HEK293 (cell line): ENCODE data around the gene HLA-DPA1.

Experiments used
- CTCF ChIA-PET: fragments of 350-600 bp; formaldehyde crosslinking; extraction: SDS; loops from one replicate; lab custom pipeline; 2021; ENCODE audit warnings: antibody characterized with exemption; lab: Yijun Ruan, JAX
- POLR2A ChIA-PET: fragments of 300-600 bp; formaldehyde crosslinking; extraction: SDS; loops from one replicate; lab custom pipeline; 2020; ENCODE audit warnings: antibody characterized with exemption, inconsistent platforms; lab: Yijun Ruan, JAX
- H3K27ac ChIP-seq: fragments of 200-500 bp; sonication (Bioruptor generic); 2 replicates; pipeline ENCODE4 v1.5.1; 2014; ENCODE audit warnings: low read depth, low read length, control low read depth, inconsistent platforms; ENCODE audit errors: extremely low read depth
- H3K36me3 ChIP-seq, 2 experiments: fragments of 200-500 bp in 1 of 2; sonication (Bioruptor generic) in 1 of 2; 1 replicate in 1 of 2; 2 replicates in 1 of 2; pipeline ENCODE4 v1.5.1; 2014 to 2017; ENCODE audit warnings: inconsistent platforms in 2 of 2, low read length in 2 of 2; ENCODE audit not compliant: control insufficient read depth in 2 of 2, insufficient read depth in 1 of 2
- H3K4me1 ChIP-seq: fragments of 200-500 bp; sonication (Bioruptor generic); 2 replicates; pipeline ENCODE4 v1.5.1; 2014; ENCODE audit warnings: mild to moderate bottlenecking, low read length, inconsistent platforms; ENCODE audit not compliant: control insufficient read depth, insufficient read depth
- H3K4me3 ChIP-seq: 2 replicates; pipeline ENCODE4 v1.5.1; 2011; ENCODE audit warnings: low read depth, mild to moderate bottlenecking, control low read depth, low read length, moderate library complexity
- H3K9me3 ChIP-seq: fragments of 200-500 bp; sonication (Bioruptor generic); 2 replicates; pipeline ENCODE4 v1.5.1; 2014; ENCODE audit warnings: low read depth, low read length, inconsistent platforms; ENCODE audit not compliant: control insufficient read depth, insufficient read depth
- EGR2 ChIP-seq: fragments of 450-650 bp; formaldehyde crosslinking; IDR thresholded peaks from 2 replicates; pipeline ENCODE4 v1.5.1; 2016; ENCODE audit warnings: low read depth, missing biosample characterization, missing genetic modification characterization
- GLI4 ChIP-seq: fragments of 450-650 bp; formaldehyde crosslinking; IDR thresholded peaks from 2 replicates; pipeline ENCODE4 v1.5.1; 2016; ENCODE audit warnings: missing biosample characterization, missing genetic modification characterization
- HOXC10 ChIP-seq: sonication (generic); formaldehyde crosslinking; IDR thresholded peaks from 2 replicates; pipeline ENCODE4 v1.8.1; 2023; ENCODE audit warnings: mild to moderate bottlenecking, missing genetic modification reagents
- KLF10 ChIP-seq: fragments of 450-650 bp; IDR thresholded peaks from 2 replicates; pipeline ENCODE4 v1.5.1; 2018; ENCODE audit warnings: missing biosample characterization, mild to moderate bottlenecking, missing genetic modification characterization
- MYNN ChIP-seq: fragments of 450-650 bp; formaldehyde crosslinking; IDR thresholded peaks from 2 replicates; pipeline ENCODE4 v1.5.1; 2016; ENCODE audit warnings: missing biosample characterization, missing genetic modification characterization, borderline replicate concordance
- MZF1 ChIP-seq: fragments of 450-650 bp; formaldehyde crosslinking; IDR thresholded peaks from 2 replicates; pipeline ENCODE4 v1.5.1; 2017; ENCODE audit warnings: missing biosample characterization, missing genetic modification characterization, borderline replicate concordance
- ZBTB17 ChIP-seq: fragments of 450-650 bp; formaldehyde crosslinking; IDR thresholded peaks from 2 replicates; pipeline ENCODE4 v1.5.1; 2016; ENCODE audit warnings: missing biosample characterization, missing genetic modification characterization
- ZFHX2 ChIP-seq: fragments of 450-650 bp; formaldehyde crosslinking; conservative IDR thresholded peaks from 2 replicates; pipeline ENCODE4 v1.5.1; 2016; ENCODE audit warnings: missing biosample characterization, missing genetic modification characterization
- ZNF140 ChIP-seq: fragments of 450-650 bp; formaldehyde crosslinking; IDR thresholded peaks from 2 replicates; pipeline ENCODE4 v1.5.1; 2016; ENCODE audit warnings: missing biosample characterization, missing genetic modification characterization
- ZNF146 ChIP-seq: fragments of 450-650 bp; formaldehyde crosslinking; IDR thresholded peaks from 2 replicates; pipeline ENCODE4 v1.5.1; 2016; ENCODE audit warnings: missing biosample characterization, missing genetic modification characterization
- ZNF211 ChIP-seq: fragments of 450-650 bp; formaldehyde crosslinking; IDR thresholded peaks from 2 replicates; pipeline ENCODE4 v1.5.1; 2016; ENCODE audit warnings: low read depth, missing biosample characterization, missing genetic modification characterization
- ZNF214 ChIP-seq: fragments of 450-650 bp; formaldehyde crosslinking; IDR thresholded peaks from 2 replicates; pipeline ENCODE4 v1.5.1; 2017; ENCODE audit warnings: missing biosample characterization, mild to moderate bottlenecking, missing genetic modification characterization, borderline replicate concordance
- ZNF274 ChIP-seq, 2 experiments: fragments of 200-500 bp in 1 of 2; fragments of 450-650 bp in 1 of 2; sonication (Bioruptor generic) in 1 of 2; formaldehyde crosslinking in 1 of 2; IDR thresholded peaks; 2 replicates each; pipeline versions ENCODE4 v1.5.1 to v1.6.1; 2014 to 2016; ENCODE audit warnings: borderline replicate concordance in 1 of 2, inconsistent platforms in 1 of 2, low read length in 1 of 2, missing biosample characterization in 1 of 2, missing genetic modification characterization in 1 of 2
- ZNF473 ChIP-seq: fragments of 450-650 bp; formaldehyde crosslinking; IDR thresholded peaks from 2 replicates; pipeline ENCODE4 v1.5.1; 2017; ENCODE audit warnings: missing biosample characterization, missing genetic modification characterization
- ZNF48 ChIP-seq: fragments of 450-650 bp; formaldehyde crosslinking; IDR thresholded peaks from 2 replicates; pipeline ENCODE4 v1.5.1; 2016; ENCODE audit warnings: missing biosample characterization, missing genetic modification characterization
- ZNF558 ChIP-seq: fragments of 450-650 bp; formaldehyde crosslinking; IDR thresholded peaks from 2 replicates; pipeline ENCODE4 v1.5.1; 2016; ENCODE audit warnings: missing biosample characterization, missing genetic modification characterization
- ZNF660 ChIP-seq: fragments of 450-650 bp; IDR thresholded peaks from 2 replicates; pipeline ENCODE4 v1.5.1; 2018; ENCODE audit warnings: missing biosample characterization, mild to moderate bottlenecking, missing genetic modification characterization
- ZSCAN30 ChIP-seq: fragments of 450-650 bp; IDR thresholded peaks from 2 replicates; pipeline ENCODE4 v1.5.1; 2018; ENCODE audit warnings: missing biosample characterization, mild to moderate bottlenecking, missing genetic modification characterization, moderate library complexity
- TF ChIP-seq, protein P1 (sequence below): fragments of 450-650 bp; formaldehyde crosslinking; conservative IDR thresholded peaks from 2 replicates; pipeline ENCODE4 v1.5.1; 2016; ENCODE audit warnings: low read depth, missing biosample characterization, missing genetic modification characterization
- TF ChIP-seq, protein P2 (sequence below): IDR thresholded peaks from 2 replicates; pipeline ENCODE4 v1.6.1; 2011; ENCODE audit warnings: mild to moderate bottlenecking, low read depth, low read length, borderline replicate concordance
- TF ChIP-seq, protein P3 (sequence below): fragments of 450-650 bp; IDR thresholded peaks from 2 replicates; pipeline ENCODE4 v1.5.1; 2018; ENCODE audit warnings: missing biosample characterization, missing genetic modification characterization

The HLA-DPA1 gene

DNA sequence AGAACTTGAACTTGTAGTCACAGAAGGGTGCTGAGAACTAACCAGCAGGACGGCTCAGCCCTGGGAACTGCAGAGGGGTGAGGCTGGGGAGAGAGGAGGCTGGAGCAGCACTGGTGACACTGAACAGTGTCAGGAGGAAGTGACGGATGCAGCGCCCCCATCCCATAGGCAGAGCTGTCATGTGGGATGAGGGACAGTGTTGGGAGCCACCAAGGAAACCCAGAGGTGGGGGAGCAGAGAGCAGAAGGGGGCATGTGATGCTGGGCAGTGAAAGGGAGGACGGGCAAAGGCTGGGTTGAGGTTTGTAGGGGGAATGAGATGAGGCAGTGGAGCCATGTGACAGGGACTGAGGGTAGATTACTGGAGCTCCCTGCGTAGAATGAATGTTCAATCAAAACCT, 4.5 kb upstream of the HLA-DPA1 start (continued):
- TF ChIP-seq, protein P1, sequence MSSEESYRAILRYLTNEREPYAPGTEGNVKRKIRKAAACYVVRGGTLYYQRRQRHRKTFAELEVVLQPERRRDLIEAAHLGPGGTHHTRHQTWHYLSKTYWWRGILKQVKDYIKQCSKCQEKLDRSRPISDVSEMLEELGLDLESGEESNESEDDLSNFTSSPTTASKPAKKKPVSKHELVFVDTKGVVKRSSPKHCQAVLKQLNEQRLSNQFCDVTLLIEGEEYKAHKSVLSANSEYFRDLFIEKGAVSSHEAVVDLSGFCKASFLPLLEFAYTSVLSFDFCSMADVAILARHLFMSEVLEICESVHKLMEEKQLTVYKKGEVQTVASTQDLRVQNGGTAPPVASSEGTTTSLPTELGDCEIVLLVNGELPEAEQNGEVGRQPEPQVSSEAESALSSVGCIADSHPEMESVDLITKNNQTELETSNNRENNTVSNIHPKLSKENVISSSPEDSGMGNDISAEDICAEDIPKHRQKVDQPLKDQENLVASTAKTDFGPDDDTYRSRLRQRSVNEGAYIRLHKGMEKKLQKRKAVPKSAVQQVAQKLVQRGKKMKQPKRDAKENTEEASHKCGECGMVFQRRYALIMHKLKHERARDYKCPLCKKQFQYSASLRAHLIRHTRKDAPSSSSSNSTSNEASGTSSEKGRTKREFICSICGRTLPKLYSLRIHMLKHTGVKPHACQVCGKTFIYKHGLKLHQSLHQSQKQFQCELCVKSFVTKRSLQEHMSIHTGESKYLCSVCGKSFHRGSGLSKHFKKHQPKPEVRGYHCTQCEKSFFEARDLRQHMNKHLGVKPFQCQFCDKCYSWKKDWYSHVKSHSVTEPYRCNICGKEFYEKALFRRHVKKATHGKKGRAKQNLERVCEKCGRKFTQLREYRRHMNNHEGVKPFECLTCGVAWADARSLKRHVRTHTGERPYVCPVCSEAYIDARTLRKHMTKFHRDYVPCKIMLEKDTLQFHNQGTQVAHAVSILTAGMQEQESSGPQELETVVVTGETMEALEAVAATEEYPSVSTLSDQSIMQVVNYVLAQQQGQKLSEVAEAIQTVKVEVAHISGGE: no peak
- TF ChIP-seq ZNF214: no peak

DNA sequence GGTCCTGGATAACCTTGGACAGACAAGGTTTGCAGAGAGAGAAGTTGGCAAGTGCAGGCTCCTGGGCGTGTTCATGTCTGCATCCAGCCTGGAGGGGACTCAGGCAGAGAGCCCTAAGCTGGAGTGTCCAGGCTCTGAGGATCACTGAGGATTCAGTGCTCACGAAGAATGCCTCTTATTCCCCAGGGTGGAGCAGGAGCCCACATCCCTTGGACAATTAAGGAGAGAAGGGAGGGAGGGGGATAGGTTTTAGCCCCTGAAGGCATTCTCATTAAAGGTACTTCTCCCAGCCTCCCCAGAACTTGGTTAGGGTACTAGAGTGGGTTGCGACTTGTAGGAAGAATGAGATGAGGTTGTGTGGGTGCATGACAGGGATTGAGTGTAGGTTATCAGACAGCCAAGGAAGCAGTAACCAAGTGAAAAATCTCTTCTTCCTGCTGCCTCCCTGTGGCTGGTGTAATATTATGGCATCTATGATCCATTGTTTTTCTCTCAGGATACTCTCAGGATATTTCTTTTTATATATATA, 3.0 kb upstream of the HLA-DPA1 start:
- POLR2A ChIA-PET: interaction anchor here (1.4 kb wide), 1 partner anchor 104 kb away, joined by 6 read pairs; no protein-coding TSS in a partner anchor
- Histone ChIP-seq H3K36me3 (no peaks in the 10 kb centered on the region), H3K9me3 (no peaks in the 10 kb centered on the region), H3K27ac (no peak overlapping the region), H3K4me1 (peaks cover 5% of the 10 kb centered on the region), H3K4me3 (no peak overlapping the region)
- CTCF ChIA-PET: interaction anchor here (0.6 to 1.1 kb wide), 2 partner anchors 27 to 63 kb away, joined by 3 to 8 read pairs; no protein-coding TSS in a partner anchor
- TF ChIP-seq ZNF473 (tag by site-specific recombination) (no peak), MZF1 (tag by site-specific recombination) (no peak; the same call in 1 of the 2 replicates), ZNF211 (tag by site-specific recombination) (no peak), ZFHX2 (tag by site-specific recombination) (0 out of 2 replicates have a peak, but pooled peaks have one; percentile 25), ZNF140 (tag by site-specific recombination) (no peak), ZBTB17 (tag by site-specific recombination) (0 out of 2 replicates have a peak, but pooled peaks have one; percentile 19), ZNF558 (tag by site-specific recombination) (no peak), EGR2 (0 out of 2 replicates have a peak, but pooled peaks have one; percentile 43), HOXC10 (no peak), GLI4 (tag by site-specific recombination) (no peak)
- TF ChIP-seq, protein P2, sequence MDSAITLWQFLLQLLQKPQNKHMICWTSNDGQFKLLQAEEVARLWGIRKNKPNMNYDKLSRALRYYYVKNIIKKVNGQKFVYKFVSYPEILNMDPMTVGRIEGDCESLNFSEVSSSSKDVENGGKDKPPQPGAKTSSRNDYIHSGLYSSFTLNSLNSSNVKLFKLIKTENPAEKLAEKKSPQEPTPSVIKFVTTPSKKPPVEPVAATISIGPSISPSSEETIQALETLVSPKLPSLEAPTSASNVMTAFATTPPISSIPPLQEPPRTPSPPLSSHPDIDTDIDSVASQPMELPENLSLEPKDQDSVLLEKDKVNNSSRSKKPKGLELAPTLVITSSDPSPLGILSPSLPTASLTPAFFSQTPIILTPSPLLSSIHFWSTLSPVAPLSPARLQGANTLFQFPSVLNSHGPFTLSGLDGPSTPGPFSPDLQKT: no peak

DNA sequence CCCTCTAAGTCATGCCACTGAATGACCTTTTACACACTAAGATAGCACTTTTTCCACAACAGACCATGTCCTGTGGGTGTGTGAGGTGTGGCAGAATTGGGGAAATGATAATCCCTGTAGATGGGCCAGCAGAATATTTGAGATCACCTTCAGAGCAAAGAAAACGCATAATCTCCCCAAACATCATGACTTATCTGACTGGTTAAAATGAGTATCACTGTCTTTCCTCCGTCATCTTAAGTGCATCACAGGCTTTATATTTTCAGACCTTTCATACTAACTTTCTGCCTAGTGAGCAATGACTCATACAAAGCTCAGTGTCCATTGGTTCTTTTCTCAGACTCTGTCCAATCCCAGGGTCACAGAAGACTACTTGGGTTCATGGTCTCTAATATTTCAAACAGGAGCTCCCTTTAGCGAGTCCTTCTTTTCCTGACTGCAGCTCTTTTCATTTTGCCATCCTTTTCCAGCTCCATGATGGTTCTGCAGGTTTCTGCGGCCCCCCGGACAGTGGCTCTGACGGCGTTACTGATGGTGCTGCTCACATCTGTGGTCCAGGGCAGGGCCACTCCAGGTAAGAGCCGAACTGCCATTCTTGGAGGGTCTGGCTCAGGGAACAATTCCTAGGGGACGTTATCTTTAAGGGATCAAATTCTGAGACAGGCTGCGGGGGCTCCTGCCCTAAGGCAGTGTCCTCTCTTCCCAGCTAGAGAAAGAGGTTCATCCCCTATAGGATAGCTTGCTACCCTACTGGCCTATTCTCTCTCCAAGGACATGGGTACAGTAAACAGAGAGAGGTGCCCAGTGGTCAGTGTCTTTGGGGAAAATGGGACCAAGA, 2.3 kb upstream of the HLA-DPA1 start, which contains the start of gene HLA-DPB1:
Gene HLA-DPB1 (plus strand): TSS at position 423 of the 838 bp plus-strand sequence. CDS start 52 bp downstream, at position 475.
- ChIA-PET POLR2A (interaction anchor here (1.3 to 1.4 kb wide), 2 partner anchors 12 to 104 kb away, joined by 3 to 6 read pairs; no protein-coding TSS in a partner anchor), CTCF (interaction anchor here (0.6 to 1.1 kb wide), 3 partner anchors 14 to 1186 kb away, joined by 3 to 8 read pairs (median 3); no protein-coding TSS in a partner anchor)
- Histone ChIP-seq H3K4me3 (no peak within 1 kb of the TSS), H3K4me1 (peaks cover 5% of the 10 kb centered on the region), H3K36me3 (no peaks in the 10 kb centered on the region), H3K27ac (no peak within 1 kb of the TSS), H3K9me3 (no peaks in the 10 kb centered on the region)
- no peak for TF ChIP-seq GLI4 (tag by site-specific recombination)
- no peak for TF ChIP-seq ZSCAN30 (tag by site-specific recombination)
- no peak for TF ChIP-seq ZNF48 (tag by site-specific recombination)
- no peak for TF ChIP-seq MYNN (tag by site-specific recombination)
- no peak for TF ChIP-seq ZNF274 (IDR thresholded peaks at IDR 0.05; ENCODE audit: low read length)
- TF ChIP-seq ZNF274 (tag by site-specific recombination; IDR thresholded peaks at IDR 0.05; ENCODE audit: borderline replicate concordance): no peak
- TF ChIP-seq, protein P3, sequence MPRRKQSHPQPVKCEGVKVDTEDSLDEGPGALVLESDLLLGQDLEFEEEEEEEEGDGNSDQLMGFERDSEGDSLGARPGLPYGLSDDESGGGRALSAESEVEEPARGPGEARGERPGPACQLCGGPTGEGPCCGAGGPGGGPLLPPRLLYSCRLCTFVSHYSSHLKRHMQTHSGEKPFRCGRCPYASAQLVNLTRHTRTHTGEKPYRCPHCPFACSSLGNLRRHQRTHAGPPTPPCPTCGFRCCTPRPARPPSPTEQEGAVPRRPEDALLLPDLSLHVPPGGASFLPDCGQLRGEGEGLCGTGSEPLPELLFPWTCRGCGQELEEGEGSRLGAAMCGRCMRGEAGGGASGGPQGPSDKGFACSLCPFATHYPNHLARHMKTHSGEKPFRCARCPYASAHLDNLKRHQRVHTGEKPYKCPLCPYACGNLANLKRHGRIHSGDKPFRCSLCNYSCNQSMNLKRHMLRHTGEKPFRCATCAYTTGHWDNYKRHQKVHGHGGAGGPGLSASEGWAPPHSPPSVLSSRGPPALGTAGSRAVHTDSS: no peak
- no peak for TF ChIP-seq ZNF146 (tag by site-specific recombination)
- no peak for TF ChIP-seq KLF10 (tag by site-specific recombination)
- TF ChIP-seq ZNF660 (tag by site-specific recombination): no peak
